SK-N-SH treated with all-trans-retinoic acid at 6 μM for 48 hours (cell line): ENCODE measurements around the gene KAT7.
A peak's percentile ranks its signal among the peaks of the same experiment; 100 is the strongest.

ENCODE experiments used
- ATAC-seq: fragments of 200-7000 bp; cut with Tn5 transposase; 3 replicates; pipeline ENCODE4 v1.9.1; 2020; ENCODE audit warnings: mild to moderate bottlenecking, moderate library complexity
- ARNTL ChIP-seq: fragments of 450-650 bp; formaldehyde crosslinking; IDR thresholded peaks from 2 replicates; pipeline ENCODE4 v1.5.0; 2020; ENCODE audit warnings: low read depth, mild to moderate bottlenecking, moderate library complexity, borderline replicate concordance
- BACH2 ChIP-seq: fragments of 250-450 bp; sonication (Bioruptor Pico); IDR thresholded peaks from 2 replicates; pipeline ENCODE4 v1.9.0; 2021; ENCODE audit warnings: mild to moderate bottlenecking, borderline replicate concordance
- CSDC2 ChIP-seq: fragments of 250-450 bp; sonication (Bioruptor Pico); IDR thresholded peaks from 2 replicates; pipeline ENCODE4 v1.5.0; 2020; ENCODE audit warnings: mild to moderate bottlenecking, moderate library complexity
- GLIS3 ChIP-seq: fragments of 250-450 bp; sonication (Bioruptor Pico); IDR thresholded peaks from 2 replicates; pipeline ENCODE4 v1.5.0; 2020; ENCODE audit warnings: mild to moderate bottlenecking, moderate library complexity
- ISL1 ChIP-seq: fragments of 250-450 bp; sonication (Bioruptor Pico); IDR thresholded peaks from 2 replicates; pipeline ENCODE4 v2.1.2; 2022; ENCODE audit warnings: mild to moderate bottlenecking, moderate library complexity
- OSR1 ChIP-seq: fragments of 250-450 bp; sonication (Bioruptor Pico); IDR thresholded peaks from 2 replicates; pipeline ENCODE4 v1.8.0; 2022; ENCODE audit warnings: moderate library complexity, mild to moderate bottlenecking, inconsistent platforms
- RARB ChIP-seq: fragments of 250-450 bp; sonication (Bioruptor Pico); IDR thresholded peaks from 2 replicates; pipeline ENCODE4 v1.8.0; 2021; ENCODE audit warnings: mild to moderate bottlenecking, moderate library complexity
- SNAI2 ChIP-seq: fragments of 250-450 bp; sonication (Bioruptor Pico); IDR thresholded peaks from 2 replicates; pipeline ENCODE4 v1.5.0; 2020; ENCODE audit warnings: mild to moderate bottlenecking, moderate library complexity
- TCF4 ChIP-seq: fragments of 250-450 bp; sonication (Bioruptor Pico); IDR thresholded peaks from 2 replicates; pipeline ENCODE4 v1.8.0; 2021; ENCODE audit warnings: mild to moderate bottlenecking, moderate library complexity, borderline replicate concordance
- TOX ChIP-seq: fragments of 250-450 bp; sonication (Bioruptor Pico); IDR thresholded peaks from 2 replicates; pipeline ENCODE4 v1.8.0; 2021; ENCODE audit warnings: mild to moderate bottlenecking, moderate library complexity, borderline replicate concordance
- TSHZ2 ChIP-seq: fragments of 250-450 bp; sonication (Bioruptor Pico); IDR thresholded peaks from 2 replicates; pipeline ENCODE4 v1.5.0; 2020; ENCODE audit warnings: mild to moderate bottlenecking, moderate library complexity
- ZC3H10 ChIP-seq: fragments of 250-450 bp; sonication (Bioruptor Pico); IDR thresholded peaks from 2 replicates; pipeline ENCODE4 v1.5.1; 2021; ENCODE audit warnings: mild to moderate bottlenecking, moderate library complexity
- ZNF565 ChIP-seq: fragments of 450-650 bp; formaldehyde crosslinking; conservative IDR thresholded peaks from 2 replicates; pipeline ENCODE4 v1.5.0; 2020; ENCODE audit warnings: low read depth, mild to moderate bottlenecking, moderate library complexity
- ZNF70 ChIP-seq: fragments of 450-650 bp; formaldehyde crosslinking; IDR thresholded peaks from 2 replicates; pipeline ENCODE4 v1.5.0; 2020; ENCODE audit warnings: mild to moderate bottlenecking, moderate library complexity
- ZNF8 ChIP-seq: fragments of 450-650 bp; formaldehyde crosslinking; IDR thresholded peaks from 2 replicates; pipeline ENCODE4 v1.5.0; 2020; ENCODE audit warnings: mild to moderate bottlenecking, moderate library complexity
- TF ChIP-seq, protein P1 (sequence below): fragments of 250-450 bp; sonication (Bioruptor Pico); IDR thresholded peaks from 2 replicates; pipeline ENCODE4 v1.8.0; 2020; ENCODE audit warnings: mild to moderate bottlenecking, moderate library complexity, borderline replicate concordance
- TF ChIP-seq, protein P2 (sequence below): fragments of 250-450 bp; sonication (Bioruptor Pico); IDR thresholded peaks from 2 replicates; pipeline ENCODE4 v1.5.1; 2020; ENCODE audit warnings: low read depth, mild to moderate bottlenecking, moderate library complexity
- TF ChIP-seq, protein P3 (sequence below): fragments of 250-450 bp; sonication (Bioruptor Pico); IDR thresholded peaks from 2 replicates; pipeline ENCODE4 v1.5.1; 2021; ENCODE audit warnings: mild to moderate bottlenecking, moderate library complexity
- TF ChIP-seq, protein P4 (sequence below): fragments of 250-450 bp; sonication (Bioruptor Pico); IDR thresholded peaks from 2 replicates; pipeline ENCODE4 v1.8.0; 2021; ENCODE audit warnings: low read depth, mild to moderate bottlenecking, moderate library complexity, borderline replicate concordance

KAT7 gene

GRCh38 chr17:49787884-49788477 lies 500 bp upstream of the KAT7 start:
- TF ChIP-seq ZNF8 (CRISPR knock-in tag) (peak; percentile 64; the same call in 1 of the 2 replicates), ZNF565 (CRISPR knock-in tag) (no peak)
- ATAC-seq, result no peak

DNA sequence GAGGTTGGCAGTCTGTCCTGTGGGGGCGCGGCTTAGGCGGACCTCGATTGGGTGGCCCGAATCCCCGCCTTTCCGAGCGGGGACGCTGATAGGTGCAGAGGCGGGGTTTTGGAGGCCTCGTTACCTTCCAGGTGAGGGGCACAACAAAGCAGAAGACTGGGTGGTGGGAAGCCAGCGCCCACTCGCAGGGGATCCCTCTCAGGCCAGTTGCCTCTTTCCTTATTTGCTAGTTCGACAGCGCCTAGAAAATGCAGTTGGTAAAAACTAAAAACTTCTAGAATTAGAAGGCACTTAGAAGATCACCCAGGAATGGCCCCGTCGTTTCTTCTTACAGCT lies 730 bp downstream of the KAT7 start:
- no peak for ATAC-seq
- no peak for TF ChIP-seq CSDC2 (CRISPR knock-in tag)
- TF ChIP-seq GLIS3 (CRISPR knock-in tag), result no peak
- no peak for TF ChIP-seq ISL1 (CRISPR knock-in tag)
- TF ChIP-seq TCF4, result no peak
- no peak for TF ChIP-seq ARNTL
- TF ChIP-seq ZNF8 (CRISPR knock-in tag), result no peak
- no peak for TF ChIP-seq ZNF70 (CRISPR knock-in tag)
- TF ChIP-seq, protein P1, sequence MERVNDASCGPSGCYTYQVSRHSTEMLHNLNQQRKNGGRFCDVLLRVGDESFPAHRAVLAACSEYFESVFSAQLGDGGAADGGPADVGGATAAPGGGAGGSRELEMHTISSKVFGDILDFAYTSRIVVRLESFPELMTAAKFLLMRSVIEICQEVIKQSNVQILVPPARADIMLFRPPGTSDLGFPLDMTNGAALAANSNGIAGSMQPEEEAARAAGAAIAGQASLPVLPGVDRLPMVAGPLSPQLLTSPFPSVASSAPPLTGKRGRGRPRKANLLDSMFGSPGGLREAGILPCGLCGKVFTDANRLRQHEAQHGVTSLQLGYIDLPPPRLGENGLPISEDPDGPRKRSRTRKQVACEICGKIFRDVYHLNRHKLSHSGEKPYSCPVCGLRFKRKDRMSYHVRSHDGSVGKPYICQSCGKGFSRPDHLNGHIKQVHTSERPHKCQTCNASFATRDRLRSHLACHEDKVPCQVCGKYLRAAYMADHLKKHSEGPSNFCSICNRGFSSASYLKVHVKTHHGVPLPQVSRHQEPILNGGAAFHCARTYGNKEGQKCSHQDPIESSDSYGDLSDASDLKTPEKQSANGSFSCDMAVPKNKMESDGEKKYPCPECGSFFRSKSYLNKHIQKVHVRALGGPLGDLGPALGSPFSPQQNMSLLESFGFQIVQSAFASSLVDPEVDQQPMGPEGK (CRISPR knock-in tag), result no peak
- TF ChIP-seq TOX, result no peak
- TF ChIP-seq TSHZ2 (CRISPR knock-in tag), result no peak
- no peak for TF ChIP-seq ZC3H10 (CRISPR knock-in tag)
- TF ChIP-seq, protein P2, sequence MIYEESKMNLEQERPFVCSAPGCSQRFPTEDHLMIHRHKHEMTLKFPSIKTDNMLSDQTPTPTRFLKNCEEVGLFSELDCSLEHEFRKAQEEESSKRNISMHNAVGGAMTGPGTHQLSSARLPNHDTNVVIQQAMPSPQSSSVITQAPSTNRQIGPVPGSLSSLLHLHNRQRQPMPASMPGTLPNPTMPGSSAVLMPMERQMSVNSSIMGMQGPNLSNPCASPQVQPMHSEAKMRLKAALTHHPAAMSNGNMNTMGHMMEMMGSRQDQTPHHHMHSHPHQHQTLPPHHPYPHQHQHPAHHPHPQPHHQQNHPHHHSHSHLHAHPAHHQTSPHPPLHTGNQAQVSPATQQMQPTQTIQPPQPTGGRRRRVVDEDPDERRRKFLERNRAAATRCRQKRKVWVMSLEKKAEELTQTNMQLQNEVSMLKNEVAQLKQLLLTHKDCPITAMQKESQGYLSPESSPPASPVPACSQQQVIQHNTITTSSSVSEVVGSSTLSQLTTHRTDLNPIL (CRISPR knock-in tag), result no peak
- TF ChIP-seq BACH2 (CRISPR knock-in tag), result no peak
- no peak for TF ChIP-seq SNAI2
- TF ChIP-seq RARB (CRISPR knock-in tag), result no peak

GRCh38 chr17:49793309-49793708 lies 4.8 kb downstream of the KAT7 start:
- TF ChIP-seq BACH2 (CRISPR knock-in tag), result no peak
- TF ChIP-seq ZC3H10 (CRISPR knock-in tag), result no peak
- TF ChIP-seq, protein P2 (CRISPR knock-in tag), result no peak
- TF ChIP-seq TOX, result no peak
- TF ChIP-seq ZNF70 (CRISPR knock-in tag), result no peak
- no peak for TF ChIP-seq ZNF565 (CRISPR knock-in tag)
- no peak for TF ChIP-seq OSR1
- TF ChIP-seq TCF4, result no peak
- TF ChIP-seq TSHZ2 (CRISPR knock-in tag), result no peak
- TF ChIP-seq RARB (CRISPR knock-in tag), result no peak
- TF ChIP-seq, protein P3, sequence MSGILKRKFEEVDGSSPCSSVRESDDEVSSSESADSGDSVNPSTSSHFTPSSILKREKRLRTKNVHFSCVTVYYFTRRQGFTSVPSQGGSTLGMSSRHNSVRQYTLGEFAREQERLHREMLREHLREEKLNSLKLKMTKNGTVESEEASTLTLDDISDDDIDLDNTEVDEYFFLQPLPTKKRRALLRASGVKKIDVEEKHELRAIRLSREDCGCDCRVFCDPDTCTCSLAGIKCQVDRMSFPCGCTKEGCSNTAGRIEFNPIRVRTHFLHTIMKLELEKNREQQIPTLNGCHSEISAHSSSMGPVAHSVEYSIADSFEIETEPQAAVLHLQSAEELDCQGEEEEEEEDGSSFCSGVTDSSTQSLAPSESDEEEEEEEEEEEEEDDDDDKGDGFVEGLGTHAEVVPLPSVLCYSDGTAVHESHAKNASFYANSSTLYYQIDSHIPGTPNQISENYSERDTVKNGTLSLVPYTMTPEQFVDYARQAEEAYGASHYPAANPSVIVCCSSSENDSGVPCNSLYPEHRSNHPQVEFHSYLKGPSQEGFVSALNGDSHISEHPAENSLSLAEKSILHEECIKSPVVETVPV (CRISPR knock-in tag), result no peak
- TF ChIP-seq, protein P1 (CRISPR knock-in tag), result no peak
- TF ChIP-seq SNAI2, result no peak
- TF ChIP-seq, protein P4, sequence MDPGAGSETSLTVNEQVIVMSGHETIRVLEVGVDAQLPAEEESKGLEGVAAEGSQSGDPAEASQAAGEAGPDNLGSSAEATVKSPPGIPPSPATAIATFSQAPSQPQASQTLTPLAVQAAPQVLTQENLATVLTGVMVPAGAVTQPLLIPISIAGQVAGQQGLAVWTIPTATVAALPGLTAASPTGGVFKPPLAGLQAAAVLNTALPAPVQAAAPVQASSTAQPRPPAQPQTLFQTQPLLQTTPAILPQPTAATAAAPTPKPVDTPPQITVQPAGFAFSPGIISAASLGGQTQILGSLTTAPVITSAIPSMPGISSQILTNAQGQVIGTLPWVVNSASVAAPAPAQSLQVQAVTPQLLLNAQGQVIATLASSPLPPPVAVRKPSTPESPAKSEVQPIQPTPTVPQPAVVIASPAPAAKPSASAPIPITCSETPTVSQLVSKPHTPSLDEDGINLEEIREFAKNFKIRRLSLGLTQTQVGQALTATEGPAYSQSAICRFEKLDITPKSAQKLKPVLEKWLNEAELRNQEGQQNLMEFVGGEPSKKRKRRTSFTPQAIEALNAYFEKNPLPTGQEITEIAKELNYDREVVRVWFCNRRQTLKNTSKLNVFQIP (CRISPR knock-in tag), result no peak
- TF ChIP-seq GLIS3 (CRISPR knock-in tag), result no peak
- no peak for ATAC-seq
